Measurements from ENCODE around the gene IGF1R.

IGF1R gene

GRCh38 chr15:98738689-98739401 lies 90.5 kb downstream of the IGF1R start:
- DNase-seq (ENCODE audit: insufficient read length, low spot score): no peak
- no peak for FAIRE-seq

GRCh38 chr15:98740295-98740694 lies 92.0 kb downstream of the IGF1R start:
- FAIRE-seq (no peak), DNase-seq (ENCODE audit: insufficient read length, low spot score) (no peak)

GRCh38 chr15:98740963-98741362 lies 92.6 kb downstream of the IGF1R start:
- FAIRE-seq (no peak), DNase-seq (ENCODE audit: insufficient read length, low spot score) (no peak)

- no peak for FAIRE-seq
- DNase-seq (ENCODE audit: insufficient read length, low spot score): no peak
These were observed 94.8 kb downstream of the IGF1R start for GRCh38 chr15:98743177-98743576.

- DNase-seq (ENCODE audit: insufficient read length, low spot score): no peak
- FAIRE-seq: no peak
These were observed 96.2 kb downstream of the IGF1R start for GRCh38 chr15:98744506-98744905.

- no peak for FAIRE-seq
- DNase-seq (ENCODE audit: insufficient read length, low spot score): no peak
These were observed 96.8 kb downstream of the IGF1R start for GRCh38 chr15:98745179-98745578.

- DNase-seq (ENCODE audit: insufficient read length, low spot score) (no peak), FAIRE-seq (no peak)
These were observed 97.5 kb downstream of the IGF1R start for GRCh38 chr15:98745650-98746374.

DNA sequence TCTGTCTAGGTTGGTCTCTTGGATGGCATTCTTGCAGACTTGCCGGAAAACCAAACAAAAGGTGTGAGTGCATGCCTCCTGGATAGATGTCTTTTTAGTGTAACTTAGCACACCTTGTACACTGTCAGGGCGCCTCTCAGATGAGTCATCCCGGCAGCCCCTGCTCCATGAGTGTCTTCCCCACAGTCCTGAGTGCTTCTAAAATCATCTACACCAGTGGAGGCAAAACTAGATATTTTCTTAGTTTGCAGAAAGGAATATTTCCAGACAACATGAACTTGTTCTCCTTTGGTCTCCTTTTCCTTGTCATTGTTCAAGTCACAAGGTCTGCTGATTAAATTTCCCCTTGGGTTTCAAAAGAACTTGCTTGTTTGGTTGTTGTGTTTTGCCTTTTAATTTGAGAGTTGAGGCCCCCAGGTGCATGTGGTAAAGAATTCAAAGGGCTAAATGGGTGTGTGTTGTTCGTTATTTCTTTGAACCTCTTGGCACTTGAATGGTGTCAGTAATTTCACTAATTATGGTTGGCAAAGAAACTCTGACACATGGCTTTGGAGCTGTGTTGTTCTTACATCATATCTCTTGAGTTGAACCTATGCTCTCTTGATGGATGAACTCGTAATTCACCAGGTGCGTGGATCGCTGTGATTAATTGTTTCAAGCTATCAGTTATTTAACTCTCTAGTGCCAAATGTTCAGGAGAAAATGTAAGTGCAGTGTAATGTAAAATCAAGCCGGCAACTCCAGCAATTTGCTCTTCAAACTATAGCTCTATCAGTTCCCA lies 98.2 kb downstream of the IGF1R start:
- no peak for DNase-seq (ENCODE audit: insufficient read length, low spot score)
- no peak for FAIRE-seq

DNA sequence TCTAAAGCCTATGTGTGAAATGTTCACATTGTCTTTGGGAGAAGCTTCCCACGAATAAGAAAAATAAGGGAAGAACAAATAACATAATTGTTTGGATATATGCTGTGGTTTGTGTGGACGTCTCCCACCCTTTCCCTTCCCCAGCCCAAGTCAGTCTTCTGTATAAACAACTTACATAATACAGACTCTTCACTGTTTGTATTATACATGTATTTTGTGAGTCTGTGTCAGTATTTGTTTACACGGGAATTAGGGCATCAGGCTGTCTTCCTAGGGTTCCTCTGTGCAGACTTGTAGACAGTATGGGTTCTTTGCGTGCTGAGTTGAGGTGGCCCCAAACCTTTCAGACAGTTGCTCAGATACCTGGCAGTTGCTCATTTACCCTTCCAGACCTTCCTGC lies 103.4 kb downstream of the IGF1R start:
- DNase-seq (ENCODE audit: insufficient read length, low spot score) (no peak), FAIRE-seq (no peak)

GRCh38 chr15:98753726-98754656 lies 105.7 kb downstream of the IGF1R start:
- DNase-seq (ENCODE audit: insufficient read length, low spot score) (no peak), FAIRE-seq (no peak)

- DNase-seq (ENCODE audit: insufficient read length, low spot score) (no peak), FAIRE-seq (no peak)
These were observed 106.3 kb downstream of the IGF1R start for GRCh38 chr15:98754657-98755022.

DNA sequence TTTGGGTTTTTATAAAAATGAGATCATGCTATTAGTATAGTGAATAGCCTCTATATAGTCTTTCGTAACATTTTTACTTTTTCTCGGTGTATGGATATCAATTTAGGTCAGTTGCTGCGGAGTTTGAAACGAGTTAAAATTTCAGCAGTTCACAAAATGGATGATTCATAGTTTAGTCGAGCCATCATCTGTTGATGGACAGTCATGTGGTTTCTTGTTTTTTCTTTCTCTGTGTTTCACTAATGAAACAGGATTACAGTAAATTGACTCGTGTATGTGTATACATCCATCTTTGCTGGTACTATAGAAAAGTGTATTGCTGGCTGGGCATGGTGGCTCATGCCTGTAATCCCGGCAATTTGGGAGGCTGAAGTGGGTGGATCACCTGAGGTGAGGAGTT lies 106.8 kb downstream of the IGF1R start:
- FAIRE-seq: no peak

GRCh38 chr15:98755781-98756180 lies 107.4 kb downstream of the IGF1R start:
- DNase-seq (ENCODE audit: insufficient read length, low spot score) (no peak), FAIRE-seq (no peak)

More for the DNA sequence above, 106.8 kb downstream of the IGF1R start:
- DNase-seq (ENCODE audit: insufficient read length, low spot score): no peak

GRCh38 chr15:98758224-98758623 lies 109.9 kb downstream of the IGF1R start:
- FAIRE-seq (no peak), DNase-seq (ENCODE audit: insufficient read length, low spot score) (no peak)

DNA sequence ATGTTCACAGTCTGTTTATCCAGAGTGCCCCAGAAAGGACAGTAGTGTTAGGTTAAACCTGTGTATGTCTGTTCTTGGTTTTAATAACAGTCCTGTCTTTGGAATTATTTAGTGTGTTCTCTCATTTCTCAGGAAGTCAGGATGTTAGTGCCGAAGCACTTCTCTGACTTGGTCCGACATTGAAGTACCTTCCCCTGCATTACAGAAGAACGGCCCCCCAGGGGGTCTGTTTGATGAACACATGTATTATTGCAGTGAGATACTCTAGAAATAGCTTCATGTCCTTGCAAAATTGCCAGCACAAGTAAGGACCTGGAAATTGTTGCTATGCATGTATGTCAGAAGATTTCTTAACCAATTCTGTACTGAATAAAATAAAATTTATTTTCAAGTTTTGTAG lies 110.9 kb downstream of the IGF1R start:
- FAIRE-seq: no peak
- no peak for DNase-seq (ENCODE audit: insufficient read length, low spot score)

GRCh38 chr15:98760112-98760826 lies 111.9 kb downstream of the IGF1R start:
- FAIRE-seq (no peak), DNase-seq (ENCODE audit: insufficient read length, low spot score) (no peak)

DNA sequence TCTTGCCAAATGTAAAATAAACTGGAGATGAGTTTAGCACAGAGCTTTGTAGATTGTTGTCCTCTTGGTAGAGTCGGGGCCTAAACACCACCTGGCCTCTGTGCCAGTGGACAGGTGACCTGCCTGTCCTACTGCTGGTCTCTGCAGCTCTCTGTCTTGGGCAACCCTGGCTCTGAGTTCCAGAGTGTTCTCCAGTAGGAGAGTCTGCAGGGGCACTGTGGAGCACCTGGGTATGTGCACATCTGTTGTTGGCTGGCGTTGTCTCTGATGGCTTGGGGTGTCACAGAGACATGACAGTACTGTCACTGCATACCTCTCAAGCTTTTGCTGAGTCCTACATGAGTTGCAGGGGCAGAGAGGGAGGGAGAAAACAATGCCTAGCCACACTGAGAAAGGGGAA lies 112.6 kb downstream of the IGF1R start:
- no peak for DNase-seq (ENCODE audit: insufficient read length, low spot score)
- no peak for FAIRE-seq

DNA sequence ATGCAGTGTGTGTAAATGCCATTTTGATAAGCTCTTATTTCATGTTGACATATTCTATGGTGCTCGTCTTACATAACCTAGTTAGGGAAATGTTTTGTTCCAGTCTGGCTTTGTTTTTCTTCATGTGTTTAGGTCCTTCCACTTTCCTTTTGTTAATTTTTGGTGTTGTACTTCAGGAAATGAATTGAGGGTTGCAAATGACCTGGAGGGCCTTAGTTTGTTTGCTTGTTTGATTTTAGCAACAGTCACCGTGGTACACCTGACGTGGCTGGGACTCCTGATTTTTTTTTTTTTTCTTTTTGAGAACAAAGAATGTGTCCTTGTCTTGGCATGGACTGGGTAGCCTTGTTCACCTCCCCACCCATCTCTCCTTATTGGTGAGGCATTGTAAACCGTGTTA lies 114.8 kb downstream of the IGF1R start:
- FAIRE-seq: no peak
- no peak for DNase-seq (ENCODE audit: insufficient read length, low spot score)

DNA sequence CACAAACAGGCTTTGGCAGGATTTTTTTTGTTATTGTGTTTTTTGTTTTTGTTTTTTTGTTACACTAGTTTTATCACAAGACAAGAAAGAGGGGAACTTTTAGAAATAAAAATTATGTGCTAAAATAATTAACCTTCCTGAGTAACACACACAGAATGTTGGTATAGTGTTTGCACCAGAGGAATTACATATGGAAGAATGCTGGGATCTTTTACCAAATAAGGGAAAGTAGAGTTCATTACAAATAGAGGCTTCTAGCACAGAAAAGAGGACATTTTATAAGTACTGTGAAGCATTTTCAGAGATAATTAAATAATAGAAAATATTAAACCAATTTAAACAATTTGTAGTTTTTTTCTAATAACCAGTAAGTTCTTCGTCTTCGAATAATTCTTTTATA lies 116.0 kb downstream of the IGF1R start:
- DNase-seq (ENCODE audit: insufficient read length, low spot score) (no peak), FAIRE-seq (no peak)

GRCh38 chr15:98765610-98766009 lies 117.3 kb downstream of the IGF1R start:
- no peak for DNase-seq (ENCODE audit: insufficient read length, low spot score)
- peak; percentile 36 for FAIRE-seq
